Measurements from ENCODE around the gene PDK1.

PDK1 gene

DNA sequence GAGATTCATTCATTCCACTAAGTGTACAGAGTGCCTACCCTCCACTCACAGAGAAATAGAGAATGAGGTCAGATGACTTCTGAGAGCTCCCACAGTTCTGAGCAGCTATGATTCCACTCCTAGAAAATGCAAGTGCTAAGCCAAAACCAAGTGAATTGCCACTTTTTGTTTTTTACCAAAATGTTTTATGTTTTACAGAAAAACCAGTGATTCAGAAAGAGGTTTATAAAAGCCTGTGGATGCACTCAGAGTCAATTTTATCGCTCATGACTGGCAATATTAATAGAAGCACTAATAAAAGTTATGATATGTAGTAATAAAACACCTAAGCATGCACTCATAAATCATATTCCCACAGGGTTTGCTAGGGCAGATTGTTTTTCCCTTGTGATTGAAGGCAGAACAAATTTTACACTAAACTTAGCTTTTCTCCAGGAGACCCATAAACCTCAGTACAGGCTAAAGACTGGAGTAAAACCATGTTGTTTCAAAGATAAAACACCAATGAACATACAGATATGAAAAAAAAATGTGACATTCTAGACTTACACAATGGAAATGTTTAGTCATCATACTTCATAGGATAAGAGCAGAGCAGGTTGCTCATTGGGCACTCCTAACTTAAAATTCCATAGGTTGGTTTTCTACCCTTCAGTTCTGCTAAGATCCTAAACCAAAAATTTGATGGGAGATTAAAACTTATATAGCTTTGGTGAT lies 67.5 kb downstream of the PDK1 start:
- TF ChIP-seq, protein P1, sequence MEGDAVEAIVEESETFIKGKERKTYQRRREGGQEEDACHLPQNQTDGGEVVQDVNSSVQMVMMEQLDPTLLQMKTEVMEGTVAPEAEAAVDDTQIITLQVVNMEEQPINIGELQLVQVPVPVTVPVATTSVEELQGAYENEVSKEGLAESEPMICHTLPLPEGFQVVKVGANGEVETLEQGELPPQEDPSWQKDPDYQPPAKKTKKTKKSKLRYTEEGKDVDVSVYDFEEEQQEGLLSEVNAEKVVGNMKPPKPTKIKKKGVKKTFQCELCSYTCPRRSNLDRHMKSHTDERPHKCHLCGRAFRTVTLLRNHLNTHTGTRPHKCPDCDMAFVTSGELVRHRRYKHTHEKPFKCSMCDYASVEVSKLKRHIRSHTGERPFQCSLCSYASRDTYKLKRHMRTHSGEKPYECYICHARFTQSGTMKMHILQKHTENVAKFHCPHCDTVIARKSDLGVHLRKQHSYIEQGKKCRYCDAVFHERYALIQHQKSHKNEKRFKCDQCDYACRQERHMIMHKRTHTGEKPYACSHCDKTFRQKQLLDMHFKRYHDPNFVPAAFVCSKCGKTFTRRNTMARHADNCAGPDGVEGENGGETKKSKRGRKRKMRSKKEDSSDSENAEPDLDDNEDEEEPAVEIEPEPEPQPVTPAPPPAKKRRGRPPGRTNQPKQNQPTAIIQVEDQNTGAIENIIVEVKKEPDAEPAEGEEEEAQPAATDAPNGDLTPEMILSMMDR (IDR thresholded peaks at IDR 0.05; ENCODE audit: low read depth, low read length, missing control alignments) = no peak
- DNase-seq (ENCODE audit: low read depth) = no peak
- no peak overlapping the region for H3K4me3 ChIP-seq (ENCODE audit: low read depth, low read length)

DNA sequence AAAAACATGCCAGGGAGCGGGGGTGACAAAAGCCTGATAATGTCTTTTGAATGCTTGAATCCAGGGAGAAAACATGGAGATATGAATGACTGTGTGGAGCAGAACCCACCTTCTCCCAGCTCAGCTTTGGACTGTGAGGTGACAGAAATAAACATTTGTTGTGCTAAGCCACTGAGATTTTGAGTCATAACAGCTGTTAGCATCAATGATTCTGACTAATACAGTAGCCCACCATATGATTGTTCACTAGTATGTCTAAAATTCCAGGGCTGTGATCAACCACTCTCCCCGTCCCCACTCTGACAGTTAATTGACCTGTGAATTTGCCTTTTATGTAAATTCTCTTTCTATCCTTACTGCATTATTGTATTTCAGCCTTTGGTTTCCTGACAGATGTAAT lies 69.1 kb downstream of the PDK1 start:
- TF ChIP-seq, protein P1 (IDR thresholded peaks at IDR 0.05; ENCODE audit: low read depth, low read length, missing control alignments) = no peak
- DNase-seq (ENCODE audit: low read depth) = no peak
- no peak overlapping the region for H3K4me3 ChIP-seq (ENCODE audit: low read depth, low read length)

DNA sequence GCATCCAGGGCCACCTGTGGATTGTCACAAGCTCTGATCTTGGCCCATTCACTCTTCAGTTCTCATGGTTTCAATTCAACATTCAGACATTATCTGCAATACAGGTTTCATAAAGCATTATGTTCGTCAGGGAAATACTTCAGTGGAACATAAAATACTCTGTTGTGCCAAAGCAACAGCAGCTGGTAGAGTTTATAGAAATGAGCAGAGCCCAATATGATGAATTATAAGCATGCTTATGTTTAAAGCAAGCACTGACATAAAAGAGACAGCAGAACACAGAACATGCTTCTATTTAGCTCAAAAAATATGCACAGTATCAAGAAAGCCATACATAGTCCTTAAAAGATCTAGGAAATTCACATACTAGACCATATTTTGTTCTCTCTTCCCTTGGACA lies 71.3 kb downstream of the PDK1 start:
- DNase-seq (ENCODE audit: low read depth) = no peak
- TF ChIP-seq, protein P1 (IDR thresholded peaks at IDR 0.05; ENCODE audit: low read depth, low read length, missing control alignments) = no peak

DNA sequence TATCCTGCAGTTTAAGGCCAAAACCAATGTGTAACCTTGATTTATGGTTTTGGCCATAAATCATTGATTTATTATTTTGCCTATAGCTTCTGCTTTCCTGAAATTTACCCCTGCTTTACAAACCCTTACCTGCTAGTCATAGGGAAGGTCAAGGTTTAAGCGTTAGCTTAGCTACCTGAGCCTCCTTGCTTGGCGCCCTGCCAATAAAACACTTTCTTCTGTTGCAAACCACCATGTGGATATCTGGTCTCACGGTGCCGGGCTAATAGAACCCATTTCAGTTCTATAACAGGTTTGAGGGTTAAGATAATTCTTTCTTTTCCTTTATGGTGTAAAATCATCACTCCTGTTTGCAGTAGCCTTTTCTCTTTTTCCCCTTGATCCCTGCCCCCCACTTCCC lies 72.2 kb downstream of the PDK1 start:
- TF ChIP-seq, protein P1 (IDR thresholded peaks at IDR 0.05; ENCODE audit: low read depth, low read length, missing control alignments) = no peak
- DNase-seq (ENCODE audit: low read depth) = no peak
- H3K4me3 ChIP-seq (ENCODE audit: low read depth, low read length) = no peak overlapping the region

More for the DNA sequence above, 71.3 kb downstream of the PDK1 start:
- H3K4me3 ChIP-seq (ENCODE audit: low read depth, low read length) = no peak overlapping the region

- DNase-seq (ENCODE audit: low read depth) = no peak
- TF ChIP-seq, protein P1 (IDR thresholded peaks at IDR 0.05; ENCODE audit: low read depth, low read length, missing control alignments) = no peak
- no peak overlapping the region for H3K4me3 ChIP-seq (ENCODE audit: low read depth, low read length)
Observed at GRCh38 chr2:172629586-172629985, 73.7 kb downstream of the PDK1 start.

DNA sequence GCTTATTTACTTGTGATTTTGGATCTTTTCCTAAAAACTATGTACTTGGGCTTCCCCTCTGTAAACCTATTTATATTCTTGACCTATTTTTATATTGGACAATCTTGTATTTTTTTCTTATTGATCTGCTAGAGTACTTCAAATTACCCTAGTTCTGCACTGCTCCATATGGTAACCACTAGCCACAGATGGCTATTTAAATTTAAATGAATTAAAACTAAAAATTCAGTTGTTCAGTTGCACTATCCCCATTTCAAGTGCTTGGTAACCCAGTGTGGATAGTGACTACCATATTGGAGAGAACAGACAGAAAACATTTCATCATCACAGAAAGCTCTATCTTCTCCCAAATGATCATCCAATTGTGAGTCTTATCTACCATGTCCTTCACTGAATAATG lies 74.3 kb downstream of the PDK1 start:
- no peak for DNase-seq (ENCODE audit: low read depth)
- TF ChIP-seq, protein P1 (IDR thresholded peaks at IDR 0.05; ENCODE audit: low read depth, low read length, missing control alignments) = no peak
- H3K4me3 ChIP-seq (ENCODE audit: low read depth, low read length) = no peak overlapping the region

DNA sequence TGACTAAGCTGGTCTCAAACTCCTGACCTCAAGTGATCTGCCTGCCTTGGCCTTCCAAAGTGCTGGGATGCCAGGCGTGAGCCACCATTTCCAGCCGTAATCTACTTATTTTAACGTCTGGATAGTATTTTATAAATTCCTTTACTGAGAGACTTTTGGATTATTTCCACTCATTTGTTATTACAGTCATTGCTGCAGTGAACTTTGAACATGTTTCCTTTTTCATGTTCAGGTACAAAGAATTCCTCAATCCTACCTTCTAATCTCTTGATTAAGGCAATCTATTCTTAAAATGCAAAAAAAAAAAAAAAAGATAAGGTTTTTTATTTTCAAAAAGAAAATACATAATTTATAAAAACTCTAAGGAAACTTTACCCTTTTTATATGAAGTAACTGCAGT lies 78.6 kb downstream of the PDK1 start:
- TF ChIP-seq, protein P1 (IDR thresholded peaks at IDR 0.05; ENCODE audit: low read depth, low read length, missing control alignments) = no peak
- DNase-seq (ENCODE audit: low read depth) = no peak
- no peak overlapping the region for H3K4me3 ChIP-seq (ENCODE audit: low read depth, low read length)
